Liver (tissue), 9 donors: Measurements from ENCODE around the gene BTBD9. TPM values are rescaled to one million over a fixed set of nuclear protein-coding genes. Genes with fewer than 3 reads are reported as not detected.

ENCODE experiments used
- DNase-seq: peaks from one replicate; pipeline ENCODE4 v3.0.0-alpha.2; 2017; ENCODE audit warnings: low spot score
- H3K27ac ChIP-seq, 2 donors: one replicate each; pipeline ENCODE4 v1.7.0; 2013; ENCODE audit warnings: inconsistent platforms in 2 of 2, low read length in 2 of 2, control low read depth in 1 of 2, low read depth in 1 of 2, mild to moderate bottlenecking in 1 of 2
- H3K27me3 ChIP-seq, 4 donors: one replicate each; pipeline versions ENCODE4 v1.6.1 to v1.7.0; 2013; ENCODE audit warnings: low read length in 3 of 4, inconsistent platforms in 1 of 4, mild to moderate bottlenecking in 1 of 4, moderate library complexity in 1 of 4; ENCODE audit not compliant: control insufficient read depth in 4 of 4, insufficient read depth in 4 of 4
- H3K36me3 ChIP-seq, 4 donors: one replicate each; pipeline versions ENCODE4 v1.6.1 to v1.7.0; 2013; ENCODE audit warnings: low read length in 3 of 4, mild to moderate bottlenecking in 3 of 4, low read depth in 1 of 4, moderate library complexity in 1 of 4; ENCODE audit not compliant: control insufficient read depth in 4 of 4, insufficient read depth in 3 of 4
- H3K4me1 ChIP-seq, 4 donors: one replicate each; pipeline versions ENCODE4 v1.6.1 to v1.7.0; 2013; ENCODE audit warnings: low read length in 3 of 4, mild to moderate bottlenecking in 3 of 4, moderate library complexity in 1 of 4; ENCODE audit not compliant: control insufficient read depth in 4 of 4, insufficient read depth in 4 of 4
- H3K4me3 ChIP-seq, 3 donors: one replicate each; pipeline versions ENCODE4 v1.6.1 to v1.7.0; 2013; ENCODE audit warnings: low read length in 3 of 3, control low read depth in 1 of 3, low read depth in 1 of 3, mild to moderate bottlenecking in 1 of 3
- H3K9ac ChIP-seq, 2 donors: one replicate each; pipeline ENCODE4 v1.7.0; 2013; ENCODE audit warnings: low read length in 2 of 2, mild to moderate bottlenecking in 2 of 2, moderate library complexity in 2 of 2, control low read depth in 1 of 2, low read depth in 1 of 2
- H3K9me3 ChIP-seq, 4 donors: one replicate each; pipeline versions ENCODE4 v1.6.1 to v1.7.0; 2013; ENCODE audit warnings: low read length in 3 of 4; ENCODE audit not compliant: control insufficient read depth in 4 of 4
- EGR1 ChIP-seq, 2 donors: IDR thresholded peaks; 2 replicates each; pipeline ENCODE4 v1.6.1; 2016 to 2018; ENCODE audit warnings: antibody characterized with exemption in 2 of 2, low read depth in 2 of 2
- FOXA1 ChIP-seq: IDR thresholded peaks from 2 replicates; pipeline ENCODE4 v1.6.1; 2016; ENCODE audit warnings: antibody characterized with exemption
- FOXA2 ChIP-seq: IDR thresholded peaks from 2 replicates; pipeline ENCODE4 v1.6.1; 2016; ENCODE audit warnings: antibody characterized with exemption
- GABPA ChIP-seq, 2 donors: IDR thresholded peaks in 1 of 2; conservative IDR thresholded peaks in 1 of 2; 2 replicates each; pipeline ENCODE4 v1.6.1; 2016; ENCODE audit warnings: antibody characterized with exemption in 2 of 2, mild to moderate bottlenecking in 1 of 2, moderate library complexity in 1 of 2
- HNF4A ChIP-seq, 2 donors: conservative IDR thresholded peaks; 2 replicates each; pipeline ENCODE4 v1.6.1; 2016; ENCODE audit warnings: antibody characterized with exemption in 2 of 2, mild to moderate bottlenecking in 2 of 2
- HNF4G ChIP-seq: IDR thresholded peaks from 2 replicates; pipeline ENCODE4 v1.6.1; 2016; ENCODE audit warnings: antibody characterized with exemption
- JUND ChIP-seq, 2 donors: IDR thresholded peaks; 2 replicates each; pipeline ENCODE4 v1.6.1; 2016; ENCODE audit warnings: antibody characterized with exemption in 2 of 2
- NR2F2 ChIP-seq: IDR thresholded peaks from 2 replicates; pipeline ENCODE4 v1.6.1; 2016; ENCODE audit warnings: antibody characterized with exemption
- RAD21 ChIP-seq, 2 donors: IDR thresholded peaks; 2 replicates each; pipeline ENCODE4 v1.6.1; 2016; ENCODE audit warnings: antibody characterized with exemption in 2 of 2, mild to moderate bottlenecking in 2 of 2
- SP1 ChIP-seq: IDR thresholded peaks from 2 replicates; pipeline ENCODE4 v1.6.1; 2018; ENCODE audit warnings: antibody characterized with exemption, mild to moderate bottlenecking
- TAF1 ChIP-seq: conservative IDR thresholded peaks from 2 replicates; pipeline ENCODE4 v1.6.1; 2016; ENCODE audit warnings: antibody characterized with exemption, mild to moderate bottlenecking
- WGBS: extraction: QIAGEN DNeasy Blood & Tissue Kit; methylation state at CpG from one replicate; pipeline ENCODE4 v1.1.7; 2013; 5-methylcytosine and 5-hydroxymethylcytosine counted together
- polyA plus RNA-seq, 2 donors: library from polyadenylated mRNA; stranded (reverse) in 1 of 2; unstranded in 1 of 2; fragments of 200-250 nt in 1 of 2; fragments of >200 nt in 1 of 2; fragmentation: Nextera tagmentation in 1 of 2; extraction: Ambion mirVana in 1 of 2; gene quantifications; one replicate each; pipeline versions ENCODE4 v1.2.1 to v1.2.3, GENCODE V29; 2013 to 2015
- total RNA-seq, 2 donors: library from RNA; depleted of rRNA; stranded (reverse); fragments of >200 nt; gene quantifications; one replicate each; pipeline ENCODE4 v1.2.3, GENCODE V29; 2014
- TF ChIP-seq, protein P1 (sequence below): fragments of 150-350 bp; IDR thresholded peaks from 2 replicates; pipeline ENCODE4 v1.5.1; 2017; ENCODE audit warnings: improper control_type of control experiment, low read depth, low read length; ENCODE audit not compliant: missing input control
- TF ChIP-seq, protein P2 (sequence below): IDR thresholded peaks from 2 replicates; pipeline ENCODE4 v1.6.1; 2016; ENCODE audit warnings: antibody characterized with exemption
- TF ChIP-seq, protein P3 (sequence below): IDR thresholded peaks from 2 replicates; pipeline ENCODE4 v1.6.1; 2016; ENCODE audit warnings: antibody characterized with exemption
- TF ChIP-seq, protein P4 (sequence below): IDR thresholded peaks from 2 replicates; pipeline ENCODE4 v1.6.1; 2016; ENCODE audit warnings: antibody characterized with exemption
- TF ChIP-seq, protein P5 (sequence below): IDR thresholded peaks from 2 replicates; pipeline ENCODE4 v1.6.1; 2016; ENCODE audit warnings: antibody characterized with exemption, mild to moderate bottlenecking
- donor health status: healthy.
- donor health status: healthy.
- donor health status: healthy.
- donor health status: healthy.
- donor health status: healthy.

Gene BTBD9
- total and polyA plus RNA-seq, 4 donors, result 2.0 to 12.4 (median 5.7) TPM

DNA sequence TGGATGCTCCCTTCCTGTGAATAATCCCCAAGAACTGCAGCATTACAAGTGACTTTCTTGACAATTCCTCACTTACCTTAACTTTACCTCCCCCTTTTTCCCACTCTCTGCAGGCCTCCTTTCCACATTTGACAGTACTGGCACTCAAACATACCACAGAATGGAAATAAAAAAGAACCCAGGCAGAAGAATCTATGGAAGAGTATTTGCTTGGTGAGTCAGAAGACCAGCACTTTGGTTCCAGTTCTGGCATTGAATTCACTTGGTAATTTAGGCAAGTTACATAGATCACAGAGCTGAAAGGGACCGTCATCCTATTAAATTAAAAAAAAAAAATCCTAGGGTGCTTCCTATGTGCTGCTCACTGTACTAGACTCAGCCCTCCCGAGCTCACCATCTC, 55.0 kb downstream of the BTBD9 start:
- H3K36me3 ChIP-seq, result no peaks in the 10 kb centered on the region
- H3K27me3 ChIP-seq, result no peaks in the 10 kb centered on the region
- no peaks in the 10 kb centered on the region for H3K4me1 ChIP-seq
- H3K9ac ChIP-seq, result no peak overlapping the region
- no peaks in the 10 kb centered on the region for H3K9me3 ChIP-seq
- TF ChIP-seq GABPA (IDR thresholded peaks at IDR 0.05 in 1 of 2, conservative IDR thresholded peaks at IDR 0.05 in 1 of 2) (no peak), HNF4G (no peak), JUND (IDR thresholded peaks at IDR 0.05) (no peak), FOXA1 (no peak), TAF1 (no peak)
- TF ChIP-seq, protein P1, sequence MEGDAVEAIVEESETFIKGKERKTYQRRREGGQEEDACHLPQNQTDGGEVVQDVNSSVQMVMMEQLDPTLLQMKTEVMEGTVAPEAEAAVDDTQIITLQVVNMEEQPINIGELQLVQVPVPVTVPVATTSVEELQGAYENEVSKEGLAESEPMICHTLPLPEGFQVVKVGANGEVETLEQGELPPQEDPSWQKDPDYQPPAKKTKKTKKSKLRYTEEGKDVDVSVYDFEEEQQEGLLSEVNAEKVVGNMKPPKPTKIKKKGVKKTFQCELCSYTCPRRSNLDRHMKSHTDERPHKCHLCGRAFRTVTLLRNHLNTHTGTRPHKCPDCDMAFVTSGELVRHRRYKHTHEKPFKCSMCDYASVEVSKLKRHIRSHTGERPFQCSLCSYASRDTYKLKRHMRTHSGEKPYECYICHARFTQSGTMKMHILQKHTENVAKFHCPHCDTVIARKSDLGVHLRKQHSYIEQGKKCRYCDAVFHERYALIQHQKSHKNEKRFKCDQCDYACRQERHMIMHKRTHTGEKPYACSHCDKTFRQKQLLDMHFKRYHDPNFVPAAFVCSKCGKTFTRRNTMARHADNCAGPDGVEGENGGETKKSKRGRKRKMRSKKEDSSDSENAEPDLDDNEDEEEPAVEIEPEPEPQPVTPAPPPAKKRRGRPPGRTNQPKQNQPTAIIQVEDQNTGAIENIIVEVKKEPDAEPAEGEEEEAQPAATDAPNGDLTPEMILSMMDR, result no peak
- TF ChIP-seq, protein P2, sequence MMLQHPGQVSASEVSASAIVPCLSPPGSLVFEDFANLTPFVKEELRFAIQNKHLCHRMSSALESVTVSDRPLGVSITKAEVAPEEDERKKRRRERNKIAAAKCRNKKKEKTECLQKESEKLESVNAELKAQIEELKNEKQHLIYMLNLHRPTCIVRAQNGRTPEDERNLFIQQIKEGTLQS, result no peak
- TF ChIP-seq, protein P3, sequence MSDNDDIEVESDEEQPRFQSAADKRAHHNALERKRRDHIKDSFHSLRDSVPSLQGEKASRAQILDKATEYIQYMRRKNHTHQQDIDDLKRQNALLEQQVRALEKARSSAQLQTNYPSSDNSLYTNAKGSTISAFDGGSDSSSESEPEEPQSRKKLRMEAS, result no peak
- no peak overlapping the region for H3K27ac ChIP-seq
- H3K4me3 ChIP-seq, result no peak overlapping the region
- no peak for DNase-seq
- WGBS, result 99% methylated on average over 2 of the region's 2 CpGs

DNA sequence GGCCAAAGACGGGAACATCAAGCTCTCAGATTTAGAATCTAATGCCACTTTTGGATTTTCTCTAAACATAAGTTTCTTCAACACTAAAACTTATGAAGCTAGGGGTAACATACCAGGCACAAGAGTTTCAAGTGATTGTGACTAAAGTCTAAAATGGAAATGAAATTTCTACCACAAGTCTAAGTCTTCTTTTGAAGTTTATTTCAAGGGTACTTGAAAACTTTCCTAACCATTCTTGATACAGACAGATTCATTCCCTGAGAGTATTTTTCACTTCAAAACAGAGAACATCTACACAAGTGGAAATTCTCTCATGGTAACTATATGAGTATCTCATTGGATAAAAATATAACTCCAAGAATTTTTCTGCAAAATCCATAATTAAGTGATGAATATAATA, 56.2 kb downstream of the BTBD9 start:
- H3K9me3 ChIP-seq, result no peaks in the 10 kb centered on the region
- H3K4me3 ChIP-seq, result no peak overlapping the region
- H3K27me3 ChIP-seq, result no peaks in the 10 kb centered on the region
- H3K4me1 ChIP-seq, result no peaks in the 10 kb centered on the region
- WGBS, result 95% methylated on average over 1 of the region's 1 CpG
- H3K27ac ChIP-seq, result no peak overlapping the region
- no peak for TF ChIP-seq FOXA1
- TF ChIP-seq SP1, result no peak
- TF ChIP-seq, protein P4, sequence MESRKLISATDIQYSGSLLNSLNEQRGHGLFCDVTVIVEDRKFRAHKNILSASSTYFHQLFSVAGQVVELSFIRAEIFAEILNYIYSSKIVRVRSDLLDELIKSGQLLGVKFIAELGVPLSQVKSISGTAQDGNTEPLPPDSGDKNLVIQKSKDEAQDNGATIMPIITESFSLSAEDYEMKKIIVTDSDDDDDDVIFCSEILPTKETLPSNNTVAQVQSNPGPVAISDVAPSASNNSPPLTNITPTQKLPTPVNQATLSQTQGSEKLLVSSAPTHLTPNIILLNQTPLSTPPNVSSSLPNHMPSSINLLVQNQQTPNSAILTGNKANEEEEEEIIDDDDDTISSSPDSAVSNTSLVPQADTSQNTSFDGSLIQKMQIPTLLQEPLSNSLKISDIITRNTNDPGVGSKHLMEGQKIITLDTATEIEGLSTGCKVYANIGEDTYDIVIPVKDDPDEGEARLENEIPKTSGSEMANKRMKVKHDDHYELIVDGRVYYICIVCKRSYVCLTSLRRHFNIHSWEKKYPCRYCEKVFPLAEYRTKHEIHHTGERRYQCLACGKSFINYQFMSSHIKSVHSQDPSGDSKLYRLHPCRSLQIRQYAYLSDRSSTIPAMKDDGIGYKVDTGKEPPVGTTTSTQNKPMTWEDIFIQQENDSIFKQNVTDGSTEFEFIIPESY, result no peak
- no peak for TF ChIP-seq HNF4A (conservative IDR thresholded peaks at IDR 0.05)
- no peak for TF ChIP-seq JUND (IDR thresholded peaks at IDR 0.05)
- TF ChIP-seq EGR1 (IDR thresholded peaks at IDR 0.05; ENCODE audit: low read depth in 2 of 2), result no peak
- TF ChIP-seq FOXA2, result no peak
- no peak for TF ChIP-seq TAF1
- no peak for TF ChIP-seq GABPA (IDR thresholded peaks at IDR 0.05 in 1 of 2, conservative IDR thresholded peaks at IDR 0.05 in 1 of 2)
- TF ChIP-seq, protein P5, sequence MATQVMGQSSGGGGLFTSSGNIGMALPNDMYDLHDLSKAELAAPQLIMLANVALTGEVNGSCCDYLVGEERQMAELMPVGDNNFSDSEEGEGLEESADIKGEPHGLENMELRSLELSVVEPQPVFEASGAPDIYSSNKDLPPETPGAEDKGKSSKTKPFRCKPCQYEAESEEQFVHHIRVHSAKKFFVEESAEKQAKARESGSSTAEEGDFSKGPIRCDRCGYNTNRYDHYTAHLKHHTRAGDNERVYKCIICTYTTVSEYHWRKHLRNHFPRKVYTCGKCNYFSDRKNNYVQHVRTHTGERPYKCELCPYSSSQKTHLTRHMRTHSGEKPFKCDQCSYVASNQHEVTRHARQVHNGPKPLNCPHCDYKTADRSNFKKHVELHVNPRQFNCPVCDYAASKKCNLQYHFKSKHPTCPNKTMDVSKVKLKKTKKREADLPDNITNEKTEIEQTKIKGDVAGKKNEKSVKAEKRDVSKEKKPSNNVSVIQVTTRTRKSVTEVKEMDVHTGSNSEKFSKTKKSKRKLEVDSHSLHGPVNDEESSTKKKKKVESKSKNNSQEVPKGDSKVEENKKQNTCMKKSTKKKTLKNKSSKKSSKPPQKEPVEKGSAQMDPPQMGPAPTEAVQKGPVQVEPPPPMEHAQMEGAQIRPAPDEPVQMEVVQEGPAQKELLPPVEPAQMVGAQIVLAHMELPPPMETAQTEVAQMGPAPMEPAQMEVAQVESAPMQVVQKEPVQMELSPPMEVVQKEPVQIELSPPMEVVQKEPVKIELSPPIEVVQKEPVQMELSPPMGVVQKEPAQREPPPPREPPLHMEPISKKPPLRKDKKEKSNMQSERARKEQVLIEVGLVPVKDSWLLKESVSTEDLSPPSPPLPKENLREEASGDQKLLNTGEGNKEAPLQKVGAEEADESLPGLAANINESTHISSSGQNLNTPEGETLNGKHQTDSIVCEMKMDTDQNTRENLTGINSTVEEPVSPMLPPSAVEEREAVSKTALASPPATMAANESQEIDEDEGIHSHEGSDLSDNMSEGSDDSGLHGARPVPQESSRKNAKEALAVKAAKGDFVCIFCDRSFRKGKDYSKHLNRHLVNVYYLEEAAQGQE, result no peak
- no peak for TF ChIP-seq NR2F2
- TF ChIP-seq RAD21 (IDR thresholded peaks at IDR 0.05), result no peak
- TF ChIP-seq, protein P3, result no peak
- H3K36me3 ChIP-seq, result no peaks in the 10 kb centered on the region
- H3K9ac ChIP-seq, result no peak overlapping the region
- DNase-seq, result no peak
